Fibroblast of pulmonary artery (primary cell): ENCODE measurements around the gene CYRIA.

Experiments
- DNase-seq: peaks from one replicate; pipeline ENCODE4 v3.0.0-alpha.2; 2010; ENCODE audit warnings: low read depth
- H3K4me3 ChIP-seq: replicated peaks from 2 replicates; pipeline ENCODE4 v1.5.1; 2011; ENCODE audit warnings: low read depth, mild to moderate bottlenecking, control low read depth, low read length, moderate library complexity
- TF ChIP-seq, protein P1 (sequence below): IDR thresholded peaks from 2 replicates; pipeline ENCODE4 v1.5.1; 2011; ENCODE audit warnings: mild to moderate bottlenecking, control low read depth, low read length, inconsistent platforms; ENCODE audit errors: missing control alignments

The CYRIA gene

DNA sequence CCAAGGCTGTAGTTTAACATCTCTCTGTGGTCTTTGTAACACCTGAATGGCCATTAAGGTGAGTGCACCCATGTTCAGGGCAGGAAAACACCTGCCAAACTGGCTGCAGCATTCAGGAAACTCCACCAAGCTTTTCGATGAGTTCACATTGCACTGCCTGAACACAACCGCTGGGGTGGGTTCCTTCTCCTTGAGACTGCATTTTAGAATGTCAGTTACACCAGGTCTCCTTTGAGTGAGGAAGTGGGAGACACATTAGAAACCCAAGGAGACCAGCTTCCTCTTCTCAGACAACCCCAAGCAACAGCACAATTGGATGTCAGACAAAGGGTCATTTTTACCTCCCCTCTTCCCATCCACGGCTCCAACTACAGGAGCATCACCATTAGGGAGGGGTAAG, 35.2 kb downstream of the CYRIA start:
- DNase-seq, result no peak
- H3K4me3 ChIP-seq, result no peak overlapping the region
- TF ChIP-seq, protein P1, sequence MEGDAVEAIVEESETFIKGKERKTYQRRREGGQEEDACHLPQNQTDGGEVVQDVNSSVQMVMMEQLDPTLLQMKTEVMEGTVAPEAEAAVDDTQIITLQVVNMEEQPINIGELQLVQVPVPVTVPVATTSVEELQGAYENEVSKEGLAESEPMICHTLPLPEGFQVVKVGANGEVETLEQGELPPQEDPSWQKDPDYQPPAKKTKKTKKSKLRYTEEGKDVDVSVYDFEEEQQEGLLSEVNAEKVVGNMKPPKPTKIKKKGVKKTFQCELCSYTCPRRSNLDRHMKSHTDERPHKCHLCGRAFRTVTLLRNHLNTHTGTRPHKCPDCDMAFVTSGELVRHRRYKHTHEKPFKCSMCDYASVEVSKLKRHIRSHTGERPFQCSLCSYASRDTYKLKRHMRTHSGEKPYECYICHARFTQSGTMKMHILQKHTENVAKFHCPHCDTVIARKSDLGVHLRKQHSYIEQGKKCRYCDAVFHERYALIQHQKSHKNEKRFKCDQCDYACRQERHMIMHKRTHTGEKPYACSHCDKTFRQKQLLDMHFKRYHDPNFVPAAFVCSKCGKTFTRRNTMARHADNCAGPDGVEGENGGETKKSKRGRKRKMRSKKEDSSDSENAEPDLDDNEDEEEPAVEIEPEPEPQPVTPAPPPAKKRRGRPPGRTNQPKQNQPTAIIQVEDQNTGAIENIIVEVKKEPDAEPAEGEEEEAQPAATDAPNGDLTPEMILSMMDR, result no peak

DNA sequence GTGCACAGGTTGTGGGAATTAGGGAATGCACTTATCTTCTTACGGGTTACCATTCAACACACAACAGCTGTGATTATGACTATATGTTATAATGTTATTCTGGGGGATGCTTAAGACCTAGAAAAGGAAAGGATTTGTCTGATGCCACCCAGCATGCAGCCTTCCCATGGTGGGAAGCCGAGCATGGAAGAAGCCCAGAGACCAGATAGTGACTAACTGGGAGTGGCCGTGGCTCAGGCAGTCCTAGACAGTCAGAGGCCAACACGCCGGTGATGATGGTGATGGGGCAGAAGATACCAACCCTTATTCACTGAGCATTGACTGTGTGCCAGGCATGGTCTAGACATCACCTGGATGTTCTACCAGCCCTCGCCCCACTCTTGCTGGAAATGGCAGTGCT, 35.9 kb downstream of the CYRIA start:
- no peak for DNase-seq
- no peak overlapping the region for H3K4me3 ChIP-seq
- TF ChIP-seq, protein P1, result no peak

DNA sequence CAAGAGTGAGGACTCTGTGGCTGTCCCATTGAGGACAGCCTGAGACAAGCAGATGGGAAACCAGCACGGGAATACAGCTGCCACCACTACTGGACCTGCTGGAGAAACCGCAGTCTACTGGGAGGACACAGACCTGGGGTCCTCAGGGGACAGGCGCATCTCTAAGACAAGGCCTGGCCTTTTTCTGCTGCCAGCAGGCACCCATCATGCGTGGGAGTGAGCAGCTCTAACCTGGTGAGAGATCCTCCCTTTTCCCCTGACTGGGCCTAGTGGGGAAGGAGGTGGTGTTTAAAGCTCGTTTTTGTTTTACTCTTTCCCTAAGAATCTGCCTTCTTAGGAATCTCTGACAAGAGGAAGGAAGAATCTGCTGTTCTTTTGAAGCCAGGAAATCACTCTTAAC, 36.6 kb downstream of the CYRIA start:
- DNase-seq, result no peak
- no peak overlapping the region for H3K4me3 ChIP-seq
- TF ChIP-seq, protein P1, result no peak

DNA sequence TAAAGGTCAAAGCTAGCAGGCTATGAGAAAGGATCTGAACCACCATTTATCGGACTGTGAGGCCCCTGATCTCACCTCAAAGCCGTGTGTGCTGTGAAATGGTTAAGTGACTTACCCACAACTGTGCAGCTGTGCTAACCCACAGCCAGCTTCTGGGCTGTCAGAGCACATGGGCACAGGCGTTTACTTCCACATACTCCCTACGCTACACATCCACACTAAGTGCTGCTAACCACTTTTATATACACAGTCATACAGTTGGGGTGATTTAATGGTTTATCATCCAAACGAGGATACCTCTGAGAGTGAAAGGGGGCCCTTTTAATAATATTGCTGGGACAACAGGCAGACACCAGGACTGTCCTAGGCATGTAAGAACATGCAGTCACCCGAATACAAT, 37.3 kb downstream of the CYRIA start:
- TF ChIP-seq, protein P1, result no peak
- no peak overlapping the region for H3K4me3 ChIP-seq
- DNase-seq, result no peak

DNA sequence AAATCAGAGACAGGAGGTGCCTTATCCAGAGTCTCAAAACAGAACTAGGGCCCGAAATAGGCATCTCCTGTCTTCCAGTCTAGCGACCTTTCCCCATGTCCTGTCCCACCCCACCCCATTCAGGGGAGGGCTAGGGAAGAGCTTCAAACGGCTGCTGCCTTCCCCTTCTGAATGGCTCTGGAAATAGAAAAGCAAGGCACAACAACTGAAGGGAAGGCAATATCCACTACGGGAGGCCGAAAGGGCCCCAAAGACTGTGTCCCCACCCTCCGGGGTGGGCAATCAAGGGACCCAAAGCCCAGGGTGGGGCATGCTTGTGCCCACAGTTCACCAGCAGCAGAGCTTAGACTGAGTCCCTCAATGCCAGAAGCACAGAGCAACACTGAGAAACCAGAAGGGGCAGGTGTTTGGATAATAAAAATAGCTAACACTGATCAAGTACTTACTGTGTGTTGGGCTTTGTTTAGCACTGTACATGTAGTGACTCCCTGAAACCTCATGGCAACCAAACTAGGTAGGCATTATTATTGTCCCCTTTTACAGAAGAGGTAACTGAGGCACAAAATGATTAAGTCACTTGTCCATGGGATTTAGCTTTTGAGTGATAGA, 38.5 kb downstream of the CYRIA start:
- H3K4me3 ChIP-seq, result no peak overlapping the region
- TF ChIP-seq, protein P1, result no peak
- DNase-seq, result no peak

DNA sequence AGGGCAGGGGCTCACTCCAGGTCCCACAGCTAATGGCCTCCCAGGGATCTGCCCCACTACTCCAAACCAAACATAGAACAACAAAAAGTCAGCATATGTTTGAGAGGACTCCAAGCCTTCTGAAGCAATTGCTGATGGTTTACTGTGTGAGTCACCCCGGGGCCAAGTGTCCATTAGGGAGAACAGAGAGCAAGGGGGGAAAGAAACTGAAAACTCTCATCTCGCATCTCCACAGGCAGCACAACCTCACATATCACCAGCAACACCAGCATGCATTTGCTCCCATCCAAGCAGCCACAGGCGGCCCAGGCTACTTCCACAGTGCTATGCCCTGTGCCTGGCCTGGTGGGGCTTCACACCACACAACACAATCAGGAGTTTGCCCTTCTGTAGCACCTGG, 39.1 kb downstream of the CYRIA start:
- H3K4me3 ChIP-seq, result no peak overlapping the region
- TF ChIP-seq, protein P1, result no peak
- peak; percentile 64 for DNase-seq

DNA sequence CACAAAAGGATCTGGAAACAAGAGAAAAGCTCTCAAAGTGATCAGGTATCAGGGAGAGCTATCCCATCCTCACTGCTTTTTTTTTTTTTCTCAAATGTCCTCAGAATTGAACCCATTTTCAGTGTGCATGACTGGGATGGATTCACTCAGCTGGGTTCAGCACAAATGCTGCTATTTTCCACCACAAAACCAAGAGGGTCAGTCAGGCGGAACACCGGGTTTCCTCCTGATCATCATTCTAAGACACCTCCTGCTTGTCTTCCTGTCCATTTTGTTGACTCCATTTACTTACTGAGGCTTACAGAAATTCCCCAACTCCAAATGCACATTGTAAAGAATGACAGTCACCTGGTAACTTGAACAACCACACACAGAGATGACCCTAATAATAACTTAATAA, 39.9 kb downstream of the CYRIA start:
- TF ChIP-seq, protein P1, result no peak
- H3K4me3 ChIP-seq, result no peak overlapping the region
- DNase-seq, result no peak
